HUES48 (cell line): ENCODE measurements around the gene FOXD1.

Experiments
- H3K27ac ChIP-seq: one replicate; pipeline ENCODE4 v1.7.0; 2013; ENCODE audit warnings: low read depth, low read length, inconsistent platforms
- H3K27me3 ChIP-seq: 2 replicates; pipeline ENCODE4 v1.6.1; 2013; ENCODE audit warnings: mild to moderate bottlenecking, low read length; ENCODE audit not compliant: control insufficient read depth, insufficient read depth
- H3K36me3 ChIP-seq: 2 replicates; pipeline ENCODE4 v1.6.1; 2013; ENCODE audit warnings: low read length; ENCODE audit not compliant: control insufficient read depth, insufficient read depth
- H3K4me1 ChIP-seq: 2 replicates; pipeline ENCODE4 v1.6.1; 2013; ENCODE audit warnings: mild to moderate bottlenecking, low read length; ENCODE audit not compliant: control insufficient read depth, insufficient read depth
- H3K4me3 ChIP-seq: 2 replicates; pipeline ENCODE4 v1.5.1; 2013; ENCODE audit warnings: mild to moderate bottlenecking, low read depth, low read length
- H3K9ac ChIP-seq: 2 replicates; pipeline ENCODE4 v1.6.1; 2013; ENCODE audit warnings: mild to moderate bottlenecking, low read depth, low read length, moderate library complexity
- H3K9me3 ChIP-seq: 2 replicates; pipeline ENCODE4 v1.6.1; 2013; ENCODE audit warnings: low read length; ENCODE audit not compliant: control insufficient read depth, insufficient read depth

Gene FOXD1

DNA sequence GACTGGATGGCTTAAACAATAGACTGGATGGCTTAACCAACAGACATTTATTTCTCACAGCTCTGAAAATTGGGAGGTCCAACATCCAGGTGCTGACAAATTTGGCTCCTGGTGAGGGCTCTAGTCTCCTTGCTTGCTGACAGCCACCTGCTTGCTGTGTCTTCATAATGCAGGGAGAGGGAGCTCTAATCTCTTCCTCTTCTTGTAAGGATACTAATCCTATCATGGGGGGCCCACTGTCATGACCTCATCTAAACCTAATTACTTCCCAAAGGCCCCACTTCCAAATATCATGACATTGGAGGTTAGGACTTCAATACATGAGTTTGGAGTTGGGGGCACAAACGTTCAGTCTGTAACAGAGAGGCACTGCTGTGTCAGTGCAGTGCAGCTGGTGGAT, 26.4 kb downstream of the FOXD1 start:
- no peak overlapping the region for H3K4me3 ChIP-seq
- no peak overlapping the region for H3K9ac ChIP-seq
- peaks cover 96% of the 10 kb centered on the region for H3K27me3 ChIP-seq

DNA sequence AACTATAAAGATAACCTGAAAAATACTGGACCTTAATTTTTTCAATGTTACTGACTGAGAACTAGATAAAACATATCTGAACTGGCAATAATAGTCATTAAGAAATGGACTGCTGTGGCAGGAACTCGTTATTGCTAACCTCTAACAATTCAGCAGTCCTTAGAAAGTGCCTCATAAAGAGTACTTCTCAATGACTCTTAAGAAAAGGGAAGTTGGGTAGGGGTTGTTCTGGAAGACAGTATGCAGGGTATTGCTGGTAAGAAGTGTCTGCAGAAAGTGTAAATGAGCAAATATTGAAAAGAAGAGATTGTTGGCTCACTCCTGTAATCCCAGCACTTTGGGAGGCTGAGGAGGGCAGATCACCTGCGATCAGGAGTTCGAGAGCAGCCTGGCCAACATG, 27.9 kb downstream of the FOXD1 start:
- H3K4me1 ChIP-seq, result peaks cover 11% of the 10 kb centered on the region
- H3K36me3 ChIP-seq, result no peaks in the 10 kb centered on the region
- H3K9ac ChIP-seq, result no peak overlapping the region
- H3K27me3 ChIP-seq, result peaks cover 97% of the 10 kb centered on the region
- H3K9me3 ChIP-seq, result no peaks in the 10 kb centered on the region
- H3K27ac ChIP-seq, result no peak overlapping the region
- no peak overlapping the region for H3K4me3 ChIP-seq

More for the DNA sequence above, 26.4 kb downstream of the FOXD1 start:
- Histone ChIP-seq H3K4me1 (peaks cover 11% of the 10 kb centered on the region), H3K36me3 (no peaks in the 10 kb centered on the region), H3K9me3 (no peaks in the 10 kb centered on the region), H3K27ac (no peak overlapping the region)

DNA sequence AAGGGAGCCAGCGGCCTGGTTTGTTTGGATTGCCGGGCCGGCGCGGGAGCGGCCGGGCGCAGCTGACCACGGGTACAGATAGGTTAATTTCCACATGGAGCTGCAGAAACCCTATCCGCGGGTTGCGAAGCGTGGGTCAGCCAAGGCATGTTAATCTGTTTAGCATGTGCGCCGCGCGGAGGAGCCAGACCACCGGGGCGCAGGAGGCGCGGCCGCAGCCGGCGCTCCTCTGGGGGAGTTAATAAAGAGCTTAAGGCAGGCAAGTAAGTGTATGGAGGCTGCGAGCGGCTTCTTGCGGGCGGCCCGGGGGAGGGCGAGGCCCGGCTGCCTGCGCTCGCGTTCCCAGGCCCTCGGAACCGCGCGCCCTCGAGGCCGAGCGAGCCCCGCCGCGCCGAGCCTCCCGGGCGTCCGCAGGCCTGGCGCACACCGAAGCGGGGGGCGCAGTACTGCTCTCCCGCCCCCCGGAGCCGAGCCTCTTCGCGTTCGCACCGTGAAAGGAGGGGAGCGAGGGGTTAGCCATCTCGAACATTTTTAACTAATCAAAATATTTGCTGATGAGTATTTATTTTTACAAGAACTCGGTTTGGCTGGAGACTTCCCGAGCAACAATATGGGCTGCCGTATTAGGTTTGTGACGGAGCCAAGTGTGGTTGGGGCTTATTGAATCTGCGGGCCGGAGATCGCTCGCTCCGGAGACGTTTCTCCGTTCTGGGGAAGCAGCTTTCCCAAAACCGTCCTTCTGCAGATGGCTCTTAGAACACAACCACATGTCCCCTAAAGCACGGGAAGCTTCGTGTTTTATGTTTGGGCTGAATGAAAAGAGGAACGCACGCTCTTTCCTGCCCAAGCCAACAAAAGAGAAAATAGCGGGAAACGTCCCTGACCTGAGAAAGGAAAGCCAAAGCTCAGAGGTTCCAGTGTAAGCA, 28.8 kb downstream of the FOXD1 start:
- H3K9ac ChIP-seq, result peak overlapping the region; percentile 19
- peaks cover 92% of the 10 kb centered on the region for H3K27me3 ChIP-seq
- peak overlapping the region; percentile 67 for H3K4me3 ChIP-seq
- peaks cover 11% of the 10 kb centered on the region for H3K4me1 ChIP-seq
- H3K36me3 ChIP-seq, result no peaks in the 10 kb centered on the region
- H3K9me3 ChIP-seq, result no peaks in the 10 kb centered on the region
- H3K27ac ChIP-seq, result no peak overlapping the region

DNA sequence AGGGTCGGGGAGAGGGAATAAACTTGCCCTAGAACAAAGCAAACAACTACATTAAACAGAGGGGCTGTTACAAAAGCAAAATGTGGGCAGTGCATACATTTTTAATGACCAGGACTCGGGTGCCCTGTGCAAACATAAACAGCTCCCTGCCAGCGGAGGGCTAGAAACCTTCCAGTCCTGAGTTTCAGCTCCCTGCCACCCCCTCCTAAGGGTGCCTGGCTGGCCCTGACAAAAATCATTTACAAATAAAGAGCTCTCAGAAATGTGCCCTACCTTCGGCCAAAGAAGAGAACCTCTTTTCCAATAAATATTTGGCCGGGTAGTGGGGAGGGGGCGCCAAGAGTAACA, 29.5 kb downstream of the FOXD1 start:
- H3K9ac ChIP-seq, result 0 out of 2 replicates have a peak overlapping the region, but pooled peaks have one; percentile 19
- H3K9me3 ChIP-seq, result no peaks in the 10 kb centered on the region
- H3K4me1 ChIP-seq, result peaks cover 11% of the 10 kb centered on the region
- H3K4me3 ChIP-seq, result peak overlapping the region; percentile 67
- H3K27ac ChIP-seq, result no peak overlapping the region
- peaks cover 86% of the 10 kb centered on the region for H3K27me3 ChIP-seq
- no peaks in the 10 kb centered on the region for H3K36me3 ChIP-seq

DNA sequence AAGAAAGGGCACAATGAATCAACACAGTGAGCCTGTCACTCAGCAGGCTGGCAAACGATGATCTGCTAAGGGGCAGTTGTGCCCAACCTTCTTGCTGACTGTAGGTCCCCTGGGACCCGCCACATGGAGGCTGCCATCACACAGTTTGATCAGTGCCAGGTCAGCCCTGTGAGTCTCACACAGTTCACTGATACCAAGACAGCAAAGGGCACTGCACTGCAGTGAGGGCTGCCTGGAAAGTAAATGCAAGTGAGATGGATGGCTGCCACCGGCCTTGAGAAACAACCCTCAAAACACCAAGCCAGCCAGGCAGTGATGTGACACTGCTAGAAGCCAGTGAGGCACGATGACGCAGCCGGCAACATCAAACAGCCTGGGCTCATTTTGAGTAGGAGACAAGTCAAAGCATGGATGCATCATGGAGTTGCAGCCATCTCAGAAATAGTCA, 30.3 kb downstream of the FOXD1 start:
- H3K27me3 ChIP-seq, result peaks cover 78% of the 10 kb centered on the region

DNA sequence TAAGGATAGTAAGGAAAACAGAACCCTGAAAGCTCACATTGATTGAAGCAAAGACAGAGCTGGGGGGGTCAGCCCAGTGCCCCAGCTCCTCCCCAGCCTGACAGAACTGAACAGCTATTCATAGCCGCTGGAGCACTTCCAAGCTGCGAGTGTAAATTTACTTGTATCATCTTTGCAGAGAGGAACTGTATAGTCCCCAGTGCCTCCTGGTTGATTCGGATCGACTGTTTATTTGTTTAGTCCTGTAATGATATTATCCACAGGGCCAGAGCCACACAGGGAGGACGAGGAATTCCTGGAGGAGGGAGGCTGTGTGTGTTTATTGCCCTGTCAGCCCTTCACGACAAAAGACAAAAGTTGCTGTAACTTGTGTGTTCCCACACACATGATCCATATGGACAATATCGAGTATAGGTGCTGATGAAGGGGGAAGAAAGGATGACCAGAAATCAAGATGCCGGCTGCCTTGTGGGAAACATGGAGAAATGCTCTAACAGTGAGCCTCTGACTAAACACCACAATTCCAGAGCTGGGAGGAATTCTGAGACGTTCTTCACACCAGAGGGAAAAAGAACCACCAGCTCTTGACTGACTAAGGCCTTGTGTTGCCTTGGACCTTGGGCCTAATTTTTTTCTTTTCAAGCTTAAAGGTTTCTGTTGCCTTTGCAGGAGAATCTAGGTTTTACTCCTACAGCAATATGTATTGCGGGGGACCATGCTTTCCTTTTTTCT, 31.1 kb downstream of the FOXD1 start:
- Histone ChIP-seq H3K36me3 (no peaks in the 10 kb centered on the region), H3K9ac (no peak overlapping the region), H3K27ac (no peak overlapping the region), H3K4me1 (peaks cover 21% of the 10 kb centered on the region), H3K27me3 (peaks cover 70% of the 10 kb centered on the region), H3K4me3 (no peak overlapping the region), H3K9me3 (no peaks in the 10 kb centered on the region)

More for the DNA sequence above, 30.3 kb downstream of the FOXD1 start:
- Histone ChIP-seq H3K27ac (no peak overlapping the region), H3K9ac (no peak overlapping the region), H3K4me3 (no peak overlapping the region), H3K4me1 (peaks cover 13% of the 10 kb centered on the region), H3K36me3 (no peaks in the 10 kb centered on the region), H3K9me3 (no peaks in the 10 kb centered on the region)

DNA sequence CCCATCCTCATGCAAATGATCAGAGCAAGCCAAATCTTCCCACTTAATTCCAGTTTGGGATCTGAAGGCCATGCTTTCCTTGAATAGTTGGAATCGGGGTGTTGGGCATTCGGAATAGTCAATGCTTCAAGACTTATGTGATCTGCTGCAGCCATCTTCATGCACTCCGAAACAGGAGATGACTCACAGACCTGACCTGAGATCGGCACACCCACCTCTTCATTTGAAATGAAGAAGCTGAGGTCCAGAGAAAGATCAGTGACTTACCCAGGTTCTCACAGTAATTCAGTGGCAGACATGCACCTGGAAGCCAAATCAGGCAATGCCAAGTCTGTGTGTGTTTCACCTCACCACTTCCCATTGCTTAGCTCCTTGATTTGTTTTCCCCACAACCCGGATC, 33.0 kb downstream of the FOXD1 start:
- no peaks in the 10 kb centered on the region for H3K36me3 ChIP-seq
- H3K9me3 ChIP-seq, result no peaks in the 10 kb centered on the region
- H3K27ac ChIP-seq, result no peak overlapping the region
- H3K27me3 ChIP-seq, result peaks cover 51% of the 10 kb centered on the region
- no peak overlapping the region for H3K4me3 ChIP-seq
- H3K9ac ChIP-seq, result no peak overlapping the region
- peaks cover 36% of the 10 kb centered on the region for H3K4me1 ChIP-seq

DNA sequence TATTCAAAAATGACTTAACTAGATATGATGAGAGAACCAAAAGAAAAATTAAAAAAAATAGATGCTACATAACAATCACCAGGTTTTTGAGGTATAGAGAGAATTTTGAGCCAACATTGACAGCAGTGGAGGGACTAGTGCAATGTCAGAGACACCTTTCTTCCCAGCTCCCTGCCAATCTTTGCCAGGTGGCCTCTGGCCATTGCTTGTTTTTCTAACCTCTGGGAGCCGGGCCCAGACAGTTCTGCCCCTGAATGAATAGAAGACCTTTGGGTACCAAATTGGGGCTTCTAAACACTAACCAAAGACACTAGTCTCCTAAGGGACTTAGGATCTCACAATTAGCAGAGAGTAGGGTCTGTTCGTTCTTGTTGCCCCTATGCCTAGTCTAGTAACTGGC, 33.4 kb downstream of the FOXD1 start:
- Histone ChIP-seq H3K4me3 (no peak overlapping the region), H3K9ac (no peak overlapping the region), H3K36me3 (no peaks in the 10 kb centered on the region), H3K27me3 (peaks cover 47% of the 10 kb centered on the region), H3K4me1 (peaks cover 31% of the 10 kb centered on the region), H3K27ac (no peak overlapping the region), H3K9me3 (no peaks in the 10 kb centered on the region)

DNA sequence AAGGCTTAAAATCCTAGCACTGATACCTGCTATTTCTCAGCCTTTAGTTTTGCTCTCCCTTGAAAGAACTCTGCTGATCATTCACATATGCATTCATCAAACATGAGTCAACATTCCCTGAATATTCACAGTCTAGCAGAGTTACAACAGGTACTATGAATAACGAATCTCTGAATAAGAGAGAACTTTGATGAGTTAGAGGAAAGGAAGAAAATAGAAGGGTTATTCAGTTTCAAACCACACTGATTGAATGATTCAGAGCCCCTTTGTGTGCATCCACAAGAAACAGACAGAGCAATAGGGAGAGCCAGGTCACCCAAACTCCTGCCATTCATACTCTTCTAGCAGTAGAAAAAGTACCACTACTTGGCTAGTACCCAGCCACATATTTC, 36.0 kb downstream of the FOXD1 start:
- Histone ChIP-seq H3K36me3 (no peaks in the 10 kb centered on the region), H3K4me3 (no peak overlapping the region), H3K9ac (peak overlapping the region; percentile 26; the same call in 1 of the 2 replicates), H3K27me3 (peaks cover 21% of the 10 kb centered on the region), H3K4me1 (peaks cover 25% of the 10 kb centered on the region), H3K9me3 (no peaks in the 10 kb centered on the region), H3K27ac (peak overlapping the region; percentile 85)

DNA sequence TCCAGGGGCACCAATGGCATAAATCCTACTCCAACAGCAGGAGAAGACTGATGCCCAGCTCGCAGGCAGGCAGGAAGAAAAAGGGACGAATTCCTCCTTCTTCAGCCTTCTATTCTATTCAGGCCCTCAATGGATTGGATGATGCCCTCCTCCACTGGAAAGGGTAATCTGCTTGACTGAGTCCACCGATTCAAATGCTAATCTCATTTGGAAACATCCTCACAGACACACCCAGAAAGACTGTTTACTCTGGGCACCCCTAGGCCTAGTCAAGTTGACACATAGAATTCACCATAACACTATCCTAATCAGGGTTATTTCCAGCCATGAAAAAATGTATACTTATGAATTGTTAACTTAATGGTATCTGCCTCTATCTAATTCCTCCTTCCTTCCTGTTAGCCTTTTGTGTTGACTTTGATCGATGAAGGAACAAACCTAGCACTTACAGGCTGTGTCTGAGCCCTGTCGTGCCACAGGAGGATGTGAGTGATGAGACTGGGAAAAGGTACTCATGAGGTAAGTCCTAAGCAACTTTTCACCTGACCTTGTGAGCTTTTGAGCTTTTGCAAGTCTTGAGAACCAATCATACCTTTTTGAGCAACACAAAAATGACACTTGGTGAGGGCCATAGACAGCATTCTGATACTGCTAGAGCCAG, 36.5 kb downstream of the FOXD1 start:
- Histone ChIP-seq H3K27ac (peak overlapping the region; percentile 85), H3K36me3 (no peaks in the 10 kb centered on the region), H3K27me3 (peaks cover 16% of the 10 kb centered on the region), H3K4me3 (no peak overlapping the region), H3K4me1 (peaks cover 29% of the 10 kb centered on the region), H3K9me3 (no peaks in the 10 kb centered on the region), H3K9ac (peak overlapping the region; percentile 26; the same call in 1 of the 2 replicates)
